Measurements from ENCODE around the gene CTR9.

CTR9 gene

DNA sequence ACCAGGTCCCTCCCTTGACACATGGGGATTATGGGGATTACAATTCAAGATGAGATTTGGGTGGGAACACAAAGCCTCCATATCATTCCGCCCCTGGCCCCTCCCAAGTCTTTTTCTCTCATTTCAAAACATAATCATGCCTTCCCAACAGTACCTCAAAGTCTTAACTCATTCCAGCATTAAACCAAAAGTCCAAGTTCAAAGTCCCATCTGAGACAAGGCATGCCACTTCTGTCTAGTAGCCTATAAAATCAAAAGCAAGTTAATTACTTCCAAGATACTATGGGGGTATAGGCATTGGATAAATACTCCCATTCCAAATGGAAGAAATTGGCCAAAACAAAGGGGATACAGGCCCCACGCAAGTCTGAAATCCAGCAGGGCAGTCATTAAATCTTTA, 77.4 kb downstream of the CTR9 start:
- Histone ChIP-seq H3K9me3 (ENCODE audit: control insufficient read depth, insufficient read depth, low read length) (no peaks in the 10 kb centered on the region), H3K4me3 (ENCODE audit: low read length) (no peak overlapping the region), H3K9me2 (replicated peaks; ENCODE audit: control insufficient read depth, low read length) (no peaks in the 10 kb centered on the region), H4K20me1 (ENCODE audit: control insufficient read depth, insufficient read depth, low read depth, low read length) (no peaks in the 10 kb centered on the region), H3F3A (ENCODE audit: control insufficient read depth, insufficient read depth) (no peaks in the 10 kb centered on the region), H3K79me2 (ENCODE audit: control insufficient read depth, low read length) (no peaks in the 10 kb centered on the region), H3K27me3 (ENCODE audit: control insufficient read depth, low read length) (no peaks in the 10 kb centered on the region), H3K4me2 (ENCODE audit: low read length) (no peak overlapping the region), H3K27ac (ENCODE audit: low read depth, low read length) (no peak overlapping the region), H3K36me3 (ENCODE audit: control insufficient read depth, low read length) (no peaks in the 10 kb centered on the region), H3K4me1 (ENCODE audit: control insufficient read depth, low read length) (peaks cover 18% of the 10 kb centered on the region)
- TF ChIP-seq, protein P1, sequence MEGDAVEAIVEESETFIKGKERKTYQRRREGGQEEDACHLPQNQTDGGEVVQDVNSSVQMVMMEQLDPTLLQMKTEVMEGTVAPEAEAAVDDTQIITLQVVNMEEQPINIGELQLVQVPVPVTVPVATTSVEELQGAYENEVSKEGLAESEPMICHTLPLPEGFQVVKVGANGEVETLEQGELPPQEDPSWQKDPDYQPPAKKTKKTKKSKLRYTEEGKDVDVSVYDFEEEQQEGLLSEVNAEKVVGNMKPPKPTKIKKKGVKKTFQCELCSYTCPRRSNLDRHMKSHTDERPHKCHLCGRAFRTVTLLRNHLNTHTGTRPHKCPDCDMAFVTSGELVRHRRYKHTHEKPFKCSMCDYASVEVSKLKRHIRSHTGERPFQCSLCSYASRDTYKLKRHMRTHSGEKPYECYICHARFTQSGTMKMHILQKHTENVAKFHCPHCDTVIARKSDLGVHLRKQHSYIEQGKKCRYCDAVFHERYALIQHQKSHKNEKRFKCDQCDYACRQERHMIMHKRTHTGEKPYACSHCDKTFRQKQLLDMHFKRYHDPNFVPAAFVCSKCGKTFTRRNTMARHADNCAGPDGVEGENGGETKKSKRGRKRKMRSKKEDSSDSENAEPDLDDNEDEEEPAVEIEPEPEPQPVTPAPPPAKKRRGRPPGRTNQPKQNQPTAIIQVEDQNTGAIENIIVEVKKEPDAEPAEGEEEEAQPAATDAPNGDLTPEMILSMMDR (IDR thresholded peaks at IDR 0.05; ENCODE audit: low read depth, low read length, poor library complexity, severe bottlenecking): no peak
- TF ChIP-seq EZH2phosphoT487 (IDR thresholded peaks at IDR 0.05; ENCODE audit: borderline replicate concordance, low read length): no peak

DNA sequence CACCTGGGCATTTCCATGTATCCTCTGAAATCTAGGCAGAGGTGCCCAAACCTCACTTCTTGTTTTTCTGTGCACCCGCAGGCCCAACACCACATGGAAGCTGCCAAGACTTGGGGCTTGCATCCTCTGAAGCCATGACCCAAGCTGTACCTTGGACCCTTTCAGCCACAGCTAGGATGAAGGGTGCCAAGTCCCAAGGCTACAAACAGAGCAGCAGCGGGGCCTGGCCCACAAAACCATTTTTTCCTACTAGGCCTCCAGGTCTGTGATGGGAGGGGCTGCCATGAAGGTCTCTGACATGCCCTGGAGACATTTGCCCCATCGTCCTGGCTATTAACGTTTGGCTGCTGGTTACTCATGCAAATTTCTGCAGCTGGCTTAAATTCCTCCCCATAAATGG, 78.1 kb downstream of the CTR9 start:
- H3K36me3 ChIP-seq (ENCODE audit: control insufficient read depth, low read length): no peaks in the 10 kb centered on the region
- H3K4me2 ChIP-seq (ENCODE audit: low read length): no peak overlapping the region
- peaks cover 18% of the 10 kb centered on the region for H3K4me1 ChIP-seq (ENCODE audit: control insufficient read depth, low read length)
- no peaks in the 10 kb centered on the region for H4K20me1 ChIP-seq (ENCODE audit: control insufficient read depth, insufficient read depth, low read depth, low read length)
- no peaks in the 10 kb centered on the region for H3F3A ChIP-seq (ENCODE audit: control insufficient read depth, insufficient read depth)
- H3K27ac ChIP-seq (ENCODE audit: low read depth, low read length): no peak overlapping the region
- no peaks in the 10 kb centered on the region for H3K27me3 ChIP-seq (ENCODE audit: control insufficient read depth, low read length)
- no peaks in the 10 kb centered on the region for H3K9me3 ChIP-seq (ENCODE audit: control insufficient read depth, insufficient read depth, low read length)
- no peaks in the 10 kb centered on the region for H3K79me2 ChIP-seq (ENCODE audit: control insufficient read depth, low read length)
- no peak for TF ChIP-seq EZH2phosphoT487 (IDR thresholded peaks at IDR 0.05; ENCODE audit: borderline replicate concordance, low read length)
- TF ChIP-seq, protein P1 (IDR thresholded peaks at IDR 0.05; ENCODE audit: low read depth, low read length, poor library complexity, severe bottlenecking): no peak
- H3K4me3 ChIP-seq (ENCODE audit: low read length): no peak overlapping the region
- H3K9me2 ChIP-seq (replicated peaks; ENCODE audit: control insufficient read depth, low read length): no peaks in the 10 kb centered on the region

Data from DOHH2 (cell line).